UCSD-AML1 (cell line): ENCODE measurements around the gene FOCAD.

ENCODE experiments used
- DNase-seq: peaks from one replicate; lab custom pipeline; 2025; ENCODE audit not compliant: unreplicated experiment; lab: John Stamatoyannopoulos, UW

FOCAD gene

DNA sequence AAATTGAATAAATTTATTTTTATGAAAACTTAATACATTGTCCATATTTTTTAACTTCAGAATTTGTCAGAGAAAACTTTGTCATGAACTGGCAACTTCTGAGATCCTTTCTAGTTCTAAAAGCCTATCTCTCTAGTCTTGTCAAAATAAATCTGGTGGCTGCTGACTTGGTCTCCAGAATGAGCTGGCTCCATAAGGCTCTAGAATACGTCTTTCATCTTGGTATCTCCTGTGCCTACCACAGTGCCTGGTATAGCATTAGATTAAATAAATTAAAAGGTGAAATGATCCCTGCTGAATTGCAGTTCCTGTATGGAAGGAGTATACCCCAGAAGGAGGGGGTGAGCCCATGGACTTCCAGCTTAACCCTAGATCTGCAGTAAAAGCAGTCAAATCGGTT is 2.6 kb upstream of the FOCAD start:
- no peak for DNase-seq

GRCh38 chr9:20683351-20684034 is 566 bp upstream of the FOCAD start:
- DNase-seq, result peak; percentile 47

- DNase-seq, result no peak
These were observed 1.0 kb downstream of the FOCAD start for GRCh38 chr9:20684875-20685696.

- no peak for DNase-seq
These were observed 1.7 kb downstream of the FOCAD start for GRCh38 chr9:20685769-20686168.

DNA sequence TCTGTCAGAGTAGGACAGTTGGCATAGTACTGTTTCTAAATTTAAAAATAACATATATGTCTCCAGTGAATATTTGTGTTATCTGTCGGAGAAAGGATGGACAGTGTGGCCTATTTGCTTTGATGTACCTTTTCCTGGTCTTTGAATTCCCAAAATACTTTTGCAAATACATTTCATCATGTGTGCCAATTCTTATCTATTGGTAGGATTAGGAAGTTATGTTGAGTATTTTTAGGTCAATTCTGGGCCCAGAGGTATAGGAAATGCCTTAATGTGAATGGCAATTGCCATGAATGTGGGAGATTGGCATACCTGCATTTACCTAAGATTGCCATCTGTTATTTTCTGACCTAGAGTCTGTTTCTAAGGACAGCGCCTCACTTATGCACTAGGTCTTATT is 5.8 kb downstream of the FOCAD start:
- no peak for DNase-seq

- no peak for DNase-seq
These were observed 8.5 kb downstream of the FOCAD start for GRCh38 chr9:20692554-20692953.

GRCh38 chr9:20693068-20693467 is 9.0 kb downstream of the FOCAD start:
- DNase-seq, result no peak

DNA sequence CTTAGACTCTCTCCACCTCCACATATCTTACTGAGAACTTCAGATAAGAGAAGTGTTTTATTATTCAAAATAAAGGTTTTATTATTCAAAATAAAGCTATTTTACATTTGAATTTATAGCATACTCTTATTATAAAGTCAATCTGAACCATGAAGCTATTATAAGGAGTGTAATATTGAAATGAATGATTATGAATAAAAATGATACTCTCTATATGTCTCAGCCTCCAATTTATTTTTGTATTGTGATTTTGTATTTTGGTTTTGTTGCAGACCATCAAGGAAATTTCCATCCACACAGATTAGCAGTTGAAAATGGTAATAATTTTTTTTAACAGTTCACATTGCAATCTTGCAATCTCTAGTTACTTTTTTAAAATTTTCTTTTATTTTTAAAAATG is 10.2 kb downstream of the FOCAD start:
- no peak for DNase-seq

DNA sequence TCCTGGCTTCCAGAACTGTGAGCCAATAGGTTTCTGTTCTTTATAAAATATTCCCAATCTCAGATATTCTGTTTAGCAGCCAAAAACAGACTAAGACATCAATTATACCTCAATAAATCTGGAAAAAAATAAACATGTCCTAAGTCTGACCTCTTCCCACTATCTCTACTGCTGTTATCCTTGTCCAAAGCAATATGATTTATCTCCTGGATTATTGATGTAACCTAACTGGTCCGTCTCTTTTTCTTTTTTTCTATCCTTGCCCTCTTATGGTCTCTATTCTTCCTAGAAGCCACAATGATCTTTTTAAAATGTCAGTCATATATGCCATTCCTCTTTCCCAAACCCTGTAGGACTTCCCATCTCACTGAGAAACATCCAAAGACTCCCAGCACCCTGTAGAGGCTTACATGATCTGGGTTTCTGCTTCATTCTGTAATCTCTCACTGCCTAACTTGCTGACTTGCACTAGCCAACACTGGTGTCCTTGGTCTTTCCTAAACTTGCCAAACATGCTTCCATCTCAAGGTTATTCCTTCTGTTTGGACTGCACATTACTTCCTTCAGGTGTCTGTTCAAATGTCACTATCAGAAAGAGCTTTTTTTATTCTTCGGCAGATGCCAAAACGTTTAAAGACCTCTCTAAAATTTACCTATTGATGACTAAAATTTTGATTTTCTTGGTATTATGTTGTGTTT is 13.1 kb downstream of the FOCAD start:
- no peak for DNase-seq

DNA sequence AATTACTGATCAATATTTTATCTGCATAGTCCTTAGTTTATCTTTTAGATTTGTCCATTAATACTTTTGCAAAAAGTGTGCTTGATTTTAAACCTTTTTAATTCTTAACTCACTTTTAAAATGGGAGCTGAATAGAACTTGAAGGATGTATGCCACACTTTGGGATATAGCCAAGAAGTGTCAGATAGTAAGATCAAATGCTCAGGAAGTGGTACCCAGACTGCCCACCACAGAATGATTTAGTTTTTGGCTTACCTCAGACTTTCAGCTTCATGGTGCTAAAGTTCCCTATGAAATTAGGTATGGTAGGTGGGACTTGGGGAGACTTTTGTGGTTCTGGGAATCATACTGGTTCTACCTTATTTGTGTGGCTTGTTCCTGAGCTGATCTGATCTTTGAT is 14.7 kb downstream of the FOCAD start:
- DNase-seq, result no peak

GRCh38 chr9:20701060-20701459 is 17.0 kb downstream of the FOCAD start:
- no peak for DNase-seq

DNA sequence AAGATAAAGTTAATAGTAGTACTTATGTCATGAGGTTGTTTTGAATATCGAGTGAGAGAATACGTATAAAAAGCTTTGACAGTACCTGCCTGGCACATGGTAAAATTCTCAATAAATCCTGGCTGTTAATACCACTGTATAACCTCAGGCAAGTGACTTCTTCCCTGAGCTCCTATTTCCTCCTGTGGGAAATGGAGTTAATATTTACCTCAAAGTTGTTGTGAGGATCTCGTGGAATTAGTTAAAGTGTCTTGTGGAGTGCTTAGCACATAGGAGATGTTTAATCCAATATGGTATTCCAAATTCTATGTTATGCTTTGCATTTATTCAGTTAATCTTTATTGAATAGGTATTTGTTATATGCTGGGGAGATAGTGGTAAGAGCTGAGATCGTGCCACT is 18.5 kb downstream of the FOCAD start:
- DNase-seq, result no peak

- DNase-seq, result no peak
These were observed 19.1 kb downstream of the FOCAD start for GRCh38 chr9:20703146-20703545.

DNA sequence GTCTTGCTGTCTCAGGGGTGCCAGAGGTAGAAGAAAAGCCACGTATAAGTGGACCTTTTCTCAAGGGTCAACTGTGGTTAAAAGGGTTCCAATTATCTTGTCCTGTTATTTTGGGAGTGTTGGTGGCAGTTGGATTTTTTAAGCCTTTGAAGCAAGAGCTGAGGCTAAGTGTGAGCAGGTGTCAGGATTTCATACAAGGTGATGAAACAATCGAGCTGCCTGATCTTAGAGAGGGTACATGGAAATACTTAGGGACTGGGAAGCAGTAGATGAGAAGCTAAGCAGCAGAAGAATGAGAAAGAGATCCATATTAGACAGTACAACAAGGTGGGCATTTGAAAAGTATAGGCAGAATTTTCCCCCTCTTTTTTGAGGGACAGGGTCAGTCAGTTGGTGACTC is 23.6 kb downstream of the FOCAD start:
- DNase-seq, result no peak

GRCh38 chr9:20713172-20713571 is 29.1 kb downstream of the FOCAD start:
- no peak for DNase-seq

GRCh38 chr9:20714442-20715415 is 30.7 kb downstream of the FOCAD start:
- no peak for DNase-seq

DNA sequence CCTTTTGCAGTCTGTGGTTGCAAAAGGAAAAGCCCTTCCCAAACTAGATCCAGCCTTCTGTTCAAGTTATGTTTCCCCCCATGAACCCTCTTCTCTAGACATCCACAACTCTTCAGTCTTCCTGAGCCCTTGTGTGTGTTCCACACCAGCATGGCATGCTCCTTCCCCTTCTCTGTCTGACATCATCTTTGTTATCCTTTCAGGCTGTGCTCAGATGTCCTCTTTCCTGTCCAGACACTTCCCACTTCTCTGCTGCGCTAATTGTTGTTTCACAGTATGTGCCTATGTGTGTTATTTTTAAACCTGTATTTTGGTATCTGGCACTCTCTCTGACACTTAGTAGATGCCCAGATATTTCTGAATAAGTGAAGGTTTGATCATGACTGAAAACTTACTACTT is 38.2 kb downstream of the FOCAD start:
- no peak for DNase-seq

- no peak for DNase-seq
These were observed 41.6 kb downstream of the FOCAD start for GRCh38 chr9:20725675-20726074.

GRCh38 chr9:20726144-20726543 is 42.1 kb downstream of the FOCAD start:
- DNase-seq, result no peak

GRCh38 chr9:20728493-20729220 is 44.6 kb downstream of the FOCAD start:
- DNase-seq, result no peak
